ENCODE results near the gene RPGR. TPM values are rescaled to one million over a fixed set of nuclear protein-coding genes. Genes with fewer than 3 reads are reported as not detected.

RPGR gene, protein sequence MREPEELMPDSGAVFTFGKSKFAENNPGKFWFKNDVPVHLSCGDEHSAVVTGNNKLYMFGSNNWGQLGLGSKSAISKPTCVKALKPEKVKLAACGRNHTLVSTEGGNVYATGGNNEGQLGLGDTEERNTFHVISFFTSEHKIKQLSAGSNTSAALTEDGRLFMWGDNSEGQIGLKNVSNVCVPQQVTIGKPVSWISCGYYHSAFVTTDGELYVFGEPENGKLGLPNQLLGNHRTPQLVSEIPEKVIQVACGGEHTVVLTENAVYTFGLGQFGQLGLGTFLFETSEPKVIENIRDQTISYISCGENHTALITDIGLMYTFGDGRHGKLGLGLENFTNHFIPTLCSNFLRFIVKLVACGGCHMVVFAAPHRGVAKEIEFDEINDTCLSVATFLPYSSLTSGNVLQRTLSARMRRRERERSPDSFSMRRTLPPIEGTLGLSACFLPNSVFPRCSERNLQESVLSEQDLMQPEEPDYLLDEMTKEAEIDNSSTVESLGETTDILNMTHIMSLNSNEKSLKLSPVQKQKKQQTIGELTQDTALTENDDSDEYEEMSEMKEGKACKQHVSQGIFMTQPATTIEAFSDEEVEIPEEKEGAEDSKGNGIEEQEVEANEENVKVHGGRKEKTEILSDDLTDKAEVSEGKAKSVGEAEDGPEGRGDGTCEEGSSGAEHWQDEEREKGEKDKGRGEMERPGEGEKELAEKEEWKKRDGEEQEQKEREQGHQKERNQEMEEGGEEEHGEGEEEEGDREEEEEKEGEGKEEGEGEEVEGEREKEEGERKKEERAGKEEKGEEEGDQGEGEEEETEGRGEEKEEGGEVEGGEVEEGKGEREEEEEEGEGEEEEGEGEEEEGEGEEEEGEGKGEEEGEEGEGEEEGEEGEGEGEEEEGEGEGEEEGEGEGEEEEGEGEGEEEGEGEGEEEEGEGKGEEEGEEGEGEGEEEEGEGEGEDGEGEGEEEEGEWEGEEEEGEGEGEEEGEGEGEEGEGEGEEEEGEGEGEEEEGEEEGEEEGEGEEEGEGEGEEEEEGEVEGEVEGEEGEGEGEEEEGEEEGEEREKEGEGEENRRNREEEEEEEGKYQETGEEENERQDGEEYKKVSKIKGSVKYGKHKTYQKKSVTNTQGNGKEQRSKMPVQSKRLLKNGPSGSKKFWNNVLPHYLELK
- total RNA-seq (10 to 100 TPM; 17.4 to 21.8 TPM), polyA plus RNA-seq (1 to 10 TPM; 2.6 to 6.3 TPM)
- long read RNA-seq, donor 1, full-length matches to known transcripts = 6 of 64 reads
- long read RNA-seq, donor 1, partial matches to known transcripts = 36 of 64 reads
- long read RNA-seq, donor 1, other reads (novel, unspliced or antisense) = 22 of 64 reads
- long read RNA-seq, donor 2, full-length matches to known transcripts = 2 of 12 reads
- long read RNA-seq, donor 2, partial matches to known transcripts = 4 of 12 reads
- long read RNA-seq, donor 2, other reads (novel, unspliced or antisense) = 6 of 12 reads

DNA sequence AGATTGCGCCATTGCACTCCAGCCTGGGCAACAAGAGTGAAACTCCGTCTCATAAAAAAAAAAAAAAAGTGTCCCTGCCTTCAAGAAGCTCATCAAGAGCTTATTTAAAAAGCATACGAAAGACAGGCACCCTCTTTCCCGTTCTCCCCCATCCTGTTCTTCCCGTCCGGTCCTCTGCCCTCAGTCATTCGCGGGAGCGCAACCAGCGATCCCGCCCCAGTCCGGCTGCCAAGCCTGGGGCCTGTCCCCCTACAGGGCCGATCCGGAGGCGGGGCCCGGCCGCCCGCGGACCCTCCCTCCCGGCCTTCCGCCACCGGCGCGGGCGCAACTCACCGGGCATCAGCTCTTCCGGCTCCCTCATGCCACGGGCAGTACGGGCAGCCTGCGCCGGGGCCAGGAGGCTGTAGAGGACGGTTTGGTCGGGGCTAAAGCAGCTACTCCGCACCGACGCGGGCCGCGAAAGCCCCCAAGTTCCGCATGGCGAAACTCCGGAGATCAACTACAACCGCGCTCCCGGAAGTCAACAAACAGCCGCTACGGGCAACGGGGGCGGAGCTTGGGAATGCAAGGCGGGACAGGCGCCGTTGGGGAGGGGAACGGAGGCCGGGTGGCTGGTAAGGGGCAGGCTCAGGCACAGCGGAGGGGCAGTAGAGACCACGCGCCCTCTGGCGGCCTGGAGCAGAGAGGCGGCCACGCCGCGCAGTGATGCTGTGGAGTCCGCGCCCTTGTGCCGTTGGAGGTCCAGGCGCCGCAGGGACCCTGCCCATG is at the start of gene RPGR:
RPGR (minus strand) TSS at position 503 of the 768 bp plus-strand sequence; CDS start at position 361, 142 bp downstream.
- intact Hi-C loops (cut with DNase I) = loop anchor here in 1 of 2 donors (5.0 to 10.0 kb wide), 2 partner anchors 102 to 400 kb away; partner anchors contain the start of gene SRPX

GRCh38 chrX:38376747-38377146 is 49.4 kb upstream of the RPGR start:
- ATAC-seq (ENCODE audit: low FRiP score) (no peak), DNase-seq (no peak)
- Histone ChIP-seq H3K36me3 (ENCODE audit: control insufficient read depth in 1 of 2, insufficient read depth in 2 of 2, low read length in 1 of 2) (no peaks in the 10 kb centered on the region), H3K4me3 (ENCODE audit: low read length in 2 of 2) (no peak overlapping the region), H3K9me3 (ENCODE audit: control insufficient read depth, low read length) (no peaks in the 10 kb centered on the region), H3K27me3 (ENCODE audit: control insufficient read depth in 1 of 2, insufficient read depth in 2 of 2, low read length in 1 of 2) (no peaks in the 10 kb centered on the region), H3K4me1 (ENCODE audit: control insufficient read depth in 1 of 2, insufficient read depth in 2 of 2, low read length in 2 of 2) (no peaks in the 10 kb centered on the region), H3K27ac (ENCODE audit: low read depth in 1 of 2, low read length in 2 of 2) (no peak overlapping the region)
- intact Hi-C loops (cut with DNase I) = no loop called here
- WGBS, 2 donors = 69 to 92% methylated on average over 1 of the region's 1 CpG

More for the DNA sequence above, at the start of gene RPGR:
- DNase-seq = peak; percentile 96 to 97
- H3K4me1 ChIP-seq (ENCODE audit: control insufficient read depth in 1 of 2, insufficient read depth in 2 of 2, low read length in 2 of 2) = no peaks in the 10 kb centered on the region
- peak within 1 kb of the TSS in 1 of 2 donors; percentile 21 for H3K4me3 ChIP-seq (ENCODE audit: low read length in 2 of 2)
- H3K27me3 ChIP-seq (ENCODE audit: control insufficient read depth in 1 of 2, insufficient read depth in 2 of 2, low read length in 1 of 2) = no peaks in the 10 kb centered on the region
- ATAC-seq (ENCODE audit: low FRiP score) = peak; percentile 96
- H3K9me3 ChIP-seq (ENCODE audit: control insufficient read depth, low read length) = no peaks in the 10 kb centered on the region
- peak within 1 kb of the TSS in 1 of 2 donors; percentile 65 for H3K27ac ChIP-seq (ENCODE audit: low read depth in 1 of 2, low read length in 2 of 2)
- WGBS, 2 donors = 1 to 21% methylated on average over 67 of the region's 67 CpGs
- no peaks in the 10 kb centered on the region for H3K36me3 ChIP-seq (ENCODE audit: control insufficient read depth in 1 of 2, insufficient read depth in 2 of 2, low read length in 1 of 2)

DNA sequence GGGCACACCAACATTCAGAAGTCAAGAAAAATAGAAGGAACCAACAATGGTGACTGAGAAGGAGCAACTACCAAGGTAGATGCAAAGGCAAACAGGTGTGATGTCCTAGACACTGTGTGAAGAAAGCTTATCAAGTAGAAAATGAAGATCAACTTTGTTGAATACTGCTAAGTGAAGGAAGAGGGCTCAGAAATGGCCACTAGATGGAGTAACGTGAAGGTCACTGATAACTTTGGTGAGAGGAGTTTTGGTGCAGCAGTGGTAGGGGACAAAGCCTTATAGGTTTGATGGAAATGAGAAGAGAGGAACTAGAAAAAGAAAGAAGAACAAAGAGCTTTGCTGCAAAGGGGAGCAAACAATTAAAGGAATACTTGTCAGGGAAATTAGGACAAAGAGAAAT is 48.6 kb upstream of the RPGR start:
- Histone ChIP-seq H3K27me3 (ENCODE audit: control insufficient read depth in 1 of 2, insufficient read depth in 2 of 2, low read length in 1 of 2) (no peaks in the 10 kb centered on the region), H3K4me3 (ENCODE audit: low read length in 2 of 2) (no peak overlapping the region), H3K4me1 (ENCODE audit: control insufficient read depth in 1 of 2, insufficient read depth in 2 of 2, low read length in 2 of 2) (no peaks in the 10 kb centered on the region), H3K36me3 (ENCODE audit: control insufficient read depth in 1 of 2, insufficient read depth in 2 of 2, low read length in 1 of 2) (no peaks in the 10 kb centered on the region), H3K9me3 (ENCODE audit: control insufficient read depth, low read length) (no peaks in the 10 kb centered on the region), H3K27ac (ENCODE audit: low read depth in 1 of 2, low read length in 2 of 2) (no peak overlapping the region)
- intact Hi-C loops (cut with DNase I) = no loop called here
- WGBS, 2 donors = 29 to 34% methylated on average over 1 of the region's 1 CpG
- DNase-seq (no peak), ATAC-seq (ENCODE audit: low FRiP score) (no peak)

DNA sequence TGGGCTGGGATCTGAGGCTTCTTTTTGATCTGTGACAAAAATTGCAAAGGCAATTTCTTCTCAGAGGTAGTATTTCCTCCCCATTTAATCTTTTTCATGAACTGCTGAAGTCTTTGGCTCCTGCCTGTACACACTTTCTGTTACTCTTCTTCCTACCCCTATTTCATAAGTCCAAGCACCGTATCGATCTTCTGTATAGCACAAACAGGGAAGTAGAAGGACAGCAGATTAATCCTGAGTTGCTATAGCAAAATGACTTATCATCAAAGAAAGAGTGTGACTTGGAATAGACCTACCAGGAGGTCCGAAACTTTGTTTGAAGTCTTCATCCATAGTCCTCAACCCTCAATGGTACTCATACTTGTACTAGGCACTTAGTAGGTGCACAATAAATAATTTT is 47.1 kb upstream of the RPGR start:
- intact Hi-C loops (cut with DNase I) = no loop called here
- no peak for DNase-seq
- Histone ChIP-seq H3K4me1 (ENCODE audit: control insufficient read depth in 1 of 2, insufficient read depth in 2 of 2, low read length in 2 of 2) (no peaks in the 10 kb centered on the region), H3K27ac (ENCODE audit: low read depth in 1 of 2, low read length in 2 of 2) (no peak overlapping the region), H3K36me3 (ENCODE audit: control insufficient read depth in 1 of 2, insufficient read depth in 2 of 2, low read length in 1 of 2) (no peaks in the 10 kb centered on the region), H3K9me3 (ENCODE audit: control insufficient read depth, low read length) (no peaks in the 10 kb centered on the region), H3K4me3 (ENCODE audit: low read length in 2 of 2) (no peak overlapping the region), H3K27me3 (ENCODE audit: control insufficient read depth in 1 of 2, insufficient read depth in 2 of 2, low read length in 1 of 2) (no peaks in the 10 kb centered on the region)
- ATAC-seq (ENCODE audit: low FRiP score) = no peak
- 85 to 90% methylated on average over 3 of the region's 3 CpGs for WGBS, 2 donors

DNA sequence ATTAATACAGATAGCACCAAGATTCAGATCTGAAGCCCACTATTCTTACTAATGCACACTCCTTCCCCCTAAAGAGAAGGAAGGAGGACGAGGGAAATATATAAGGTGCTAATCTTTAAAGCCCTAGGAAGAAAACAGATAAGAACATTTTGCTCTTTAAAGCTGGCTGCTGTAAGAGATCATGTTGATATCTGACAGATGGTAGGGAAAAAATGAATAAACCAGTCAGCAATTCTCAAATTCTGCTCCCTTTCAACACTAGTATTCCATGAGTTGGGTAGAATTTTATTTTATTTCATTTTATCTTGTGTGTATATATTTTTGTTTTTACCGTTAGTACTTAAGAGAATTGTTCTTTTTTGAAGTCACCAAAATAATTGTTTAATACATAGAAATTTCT is 44.3 kb upstream of the RPGR start:
- Histone ChIP-seq H3K4me1 (ENCODE audit: control insufficient read depth in 1 of 2, insufficient read depth in 2 of 2, low read length in 2 of 2) (no peaks in the 10 kb centered on the region), H3K27me3 (ENCODE audit: control insufficient read depth in 1 of 2, insufficient read depth in 2 of 2, low read length in 1 of 2) (no peaks in the 10 kb centered on the region), H3K27ac (ENCODE audit: low read depth in 1 of 2, low read length in 2 of 2) (no peak overlapping the region), H3K36me3 (ENCODE audit: control insufficient read depth in 1 of 2, insufficient read depth in 2 of 2, low read length in 1 of 2) (no peaks in the 10 kb centered on the region), H3K4me3 (ENCODE audit: low read length in 2 of 2) (no peak overlapping the region), H3K9me3 (ENCODE audit: control insufficient read depth, low read length) (no peaks in the 10 kb centered on the region)
- ATAC-seq (ENCODE audit: low FRiP score) = no peak
- intact Hi-C loops (cut with DNase I) = no loop called here
- DNase-seq = no peak
- WGBS, 2 donors = 61 to 73% methylated on average over 2 of the region's 2 CpGs

DNA sequence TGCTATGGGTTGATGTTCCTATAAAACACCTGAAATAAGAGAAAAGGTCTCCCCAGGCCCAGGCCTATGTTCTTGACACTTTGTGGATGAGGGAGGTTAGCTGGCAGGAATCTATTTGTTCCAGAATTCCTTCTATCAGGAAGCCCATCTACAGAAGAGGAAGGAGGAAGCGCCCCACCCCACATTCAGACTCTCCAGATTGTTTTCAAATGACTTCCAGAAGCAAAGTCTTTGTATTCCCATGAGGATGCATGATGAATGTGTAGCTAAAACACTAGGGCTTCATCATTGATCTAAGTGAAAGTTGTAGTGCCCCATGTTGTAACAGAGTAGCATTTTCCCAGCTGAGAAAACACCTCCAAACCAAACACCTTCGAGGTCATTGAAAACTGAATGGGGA is 41.5 kb upstream of the RPGR start:
- ATAC-seq (ENCODE audit: low FRiP score) (no peak), DNase-seq (no peak)
- Histone ChIP-seq H3K9me3 (ENCODE audit: control insufficient read depth, low read length) (no peaks in the 10 kb centered on the region), H3K27me3 (ENCODE audit: control insufficient read depth in 1 of 2, insufficient read depth in 2 of 2, low read length in 1 of 2) (no peaks in the 10 kb centered on the region), H3K4me1 (ENCODE audit: control insufficient read depth in 1 of 2, insufficient read depth in 2 of 2, low read length in 2 of 2) (no peaks in the 10 kb centered on the region), H3K4me3 (ENCODE audit: low read length in 2 of 2) (no peak overlapping the region), H3K36me3 (ENCODE audit: control insufficient read depth in 1 of 2, insufficient read depth in 2 of 2, low read length in 1 of 2) (no peaks in the 10 kb centered on the region), H3K27ac (ENCODE audit: low read depth in 1 of 2, low read length in 2 of 2) (no peak overlapping the region)
- WGBS, 2 donors = 45 to 76% methylated on average over 2 of the region's 2 CpGs
- intact Hi-C loops (cut with DNase I) = no loop called here

GRCh38 chrX:38365954-38366353 is 38.6 kb upstream of the RPGR start:
- intact Hi-C loops (cut with DNase I) = no loop called here
- no peak for ATAC-seq (ENCODE audit: low FRiP score)
- WGBS, 2 donors = 52 to 94% methylated on average over 3 of the region's 3 CpGs
- Histone ChIP-seq H3K9me3 (ENCODE audit: control insufficient read depth, low read length) (no peaks in the 10 kb centered on the region), H3K27me3 (ENCODE audit: control insufficient read depth in 1 of 2, insufficient read depth in 2 of 2, low read length in 1 of 2) (no peaks in the 10 kb centered on the region), H3K36me3 (ENCODE audit: control insufficient read depth in 1 of 2, insufficient read depth in 2 of 2, low read length in 1 of 2) (no peaks in the 10 kb centered on the region), H3K4me1 (ENCODE audit: control insufficient read depth in 1 of 2, insufficient read depth in 2 of 2, low read length in 2 of 2) (no peaks in the 10 kb centered on the region), H3K27ac (ENCODE audit: low read depth in 1 of 2, low read length in 2 of 2) (no peak overlapping the region), H3K4me3 (ENCODE audit: low read length in 2 of 2) (no peak overlapping the region)
- no peak for DNase-seq
